ENCODE results near the gene LINGO3.

DNA sequence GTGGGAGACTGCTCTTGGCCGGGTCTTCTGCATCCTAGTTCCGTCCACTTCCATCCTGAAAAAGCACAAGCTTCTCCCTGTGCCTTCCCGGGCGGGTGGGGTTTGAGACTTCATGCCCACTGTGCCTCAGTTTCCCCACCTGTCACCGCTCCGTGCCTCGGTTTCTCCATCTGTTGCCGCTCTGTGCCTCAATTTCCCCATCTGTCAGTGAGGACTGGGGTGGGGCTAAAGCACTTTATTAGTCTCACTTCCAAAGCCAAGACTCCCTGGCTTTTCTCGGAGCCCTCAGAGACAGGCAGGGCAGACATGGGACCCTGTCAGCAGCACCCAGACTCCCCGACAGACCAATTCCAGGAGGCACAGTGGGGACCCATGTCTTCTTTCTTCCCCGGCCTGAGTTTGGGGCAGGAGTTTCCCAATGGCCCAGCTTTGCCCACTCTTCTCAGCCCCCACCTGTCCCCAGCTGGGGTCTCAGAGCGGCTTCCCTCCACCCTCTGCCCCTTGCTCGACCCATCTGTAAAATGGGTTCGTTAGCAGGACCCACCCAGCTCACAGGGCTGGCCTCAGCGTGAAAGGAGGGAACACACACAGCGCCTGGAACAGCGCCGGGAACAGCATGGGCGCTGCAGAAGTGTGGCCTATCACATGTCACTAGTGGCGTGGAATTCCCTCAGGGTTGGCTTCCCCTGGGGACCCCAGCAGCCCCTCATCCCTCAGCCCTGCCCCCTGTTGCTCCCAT lies 21.4 kb downstream of the LINGO3 start:
- TF ChIP-seq GATA3 (IDR thresholded peaks at IDR 0.05; ENCODE audit: low read depth, low read length) (no peak), GATA2 (IDR thresholded peaks at IDR 0.05; ENCODE audit: low read depth, low read length) (no peak)
